HS-5 (cell line): ENCODE results near the gene DDIAS.

ENCODE experiments used
- DNase-seq: peaks from one replicate; pipeline ENCODE4 v3.0.0-alpha.2; 2012; ENCODE audit warnings: low read depth

DDIAS gene

DNA sequence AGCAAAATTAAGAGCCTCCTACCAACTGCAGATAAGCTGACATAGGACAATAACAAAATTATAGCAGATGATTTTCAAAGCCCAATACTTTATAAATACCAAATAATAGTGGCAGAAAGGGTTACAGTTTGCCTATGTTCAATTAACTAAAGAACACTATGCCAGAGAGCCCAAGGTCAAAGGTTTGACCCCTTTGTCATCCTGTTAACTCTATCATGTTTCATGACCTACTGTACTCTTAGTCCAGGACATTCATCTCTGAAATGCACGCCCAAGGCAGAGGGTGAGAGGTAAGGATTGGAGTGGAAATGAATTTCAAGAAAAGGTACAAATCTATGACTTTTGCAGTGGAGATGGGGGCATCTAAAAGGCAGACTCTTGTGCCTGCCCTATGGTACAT lies 70.6 kb downstream of the DDIAS start:
- no peak for DNase-seq

DNA sequence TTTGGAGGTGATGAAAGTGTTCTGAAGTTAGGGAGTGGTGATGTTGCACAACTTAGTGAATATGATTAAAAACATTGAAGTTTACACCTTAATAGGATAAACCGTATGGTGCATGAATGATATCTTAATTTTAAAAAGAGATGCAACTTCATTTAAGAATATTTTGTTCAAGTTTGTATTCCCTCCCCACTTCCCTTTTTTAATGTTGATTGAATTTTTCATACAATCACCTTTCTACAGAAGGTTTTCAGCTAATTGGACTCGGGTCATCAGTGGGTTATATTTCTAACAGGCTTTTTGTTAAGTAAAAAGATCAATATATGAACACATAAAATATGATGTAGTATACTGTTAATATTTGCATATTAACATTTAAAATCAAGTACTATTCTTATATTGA lies 72.6 kb downstream of the DDIAS start:
- no peak for DNase-seq

DNA sequence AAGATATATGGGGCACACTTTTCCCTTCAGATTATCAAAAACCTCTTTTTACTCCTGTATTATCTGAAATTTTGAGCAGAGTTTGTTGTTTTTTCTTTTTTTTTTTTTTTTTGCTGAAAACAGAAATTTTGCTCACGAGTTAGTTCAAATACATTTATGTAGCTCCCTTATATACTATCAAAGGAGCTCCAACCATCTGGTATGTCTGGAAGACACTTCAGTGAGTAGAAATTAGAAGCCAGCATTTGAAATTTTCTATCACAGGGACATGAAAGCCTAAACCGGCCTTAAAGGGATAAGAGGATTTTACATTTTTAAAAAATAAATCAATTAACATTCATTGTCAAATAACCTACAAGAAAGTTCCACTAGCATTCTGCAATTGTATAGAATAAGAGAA lies 73.3 kb downstream of the DDIAS start:
- DNase-seq = no peak

DNA sequence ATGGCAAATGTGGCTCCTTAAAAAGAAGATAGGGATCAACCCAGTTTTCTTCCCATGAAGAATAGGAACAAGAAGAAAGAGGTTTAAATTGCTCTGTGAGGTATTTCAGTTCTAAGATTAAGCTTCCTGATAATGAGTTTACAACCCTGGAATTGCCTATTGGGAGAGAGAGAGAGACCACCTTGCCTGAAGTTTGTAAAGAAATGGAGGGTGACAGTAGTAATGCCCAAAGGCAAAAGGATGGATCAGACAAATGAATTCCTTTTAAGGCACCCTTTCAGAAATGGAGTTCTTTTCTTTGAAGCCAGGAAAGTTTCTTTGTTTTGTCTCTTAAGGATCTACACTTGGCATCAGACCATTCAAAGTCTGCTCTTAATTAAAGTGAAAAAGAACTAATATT lies 74.3 kb downstream of the DDIAS start:
- no peak for DNase-seq

DNA sequence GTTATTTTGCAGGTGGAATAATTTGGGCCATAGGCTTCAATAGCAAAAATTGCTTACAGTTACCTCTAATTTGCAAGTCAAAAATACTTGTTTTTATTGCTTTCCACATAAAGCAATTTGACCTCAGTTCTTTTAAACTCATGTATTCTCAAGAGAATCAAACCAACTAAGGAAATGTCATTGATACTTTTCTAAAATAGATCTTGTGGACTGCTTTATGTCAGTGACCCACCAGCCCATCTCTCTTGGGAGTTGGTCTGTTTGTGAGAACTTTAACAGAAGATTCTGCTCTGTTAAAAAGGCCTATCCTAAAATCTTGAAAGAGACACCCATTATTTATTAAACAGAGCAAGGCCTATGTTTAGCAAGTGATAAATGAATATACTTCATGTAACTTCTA lies 75.2 kb downstream of the DDIAS start:
- no peak for DNase-seq

DNA sequence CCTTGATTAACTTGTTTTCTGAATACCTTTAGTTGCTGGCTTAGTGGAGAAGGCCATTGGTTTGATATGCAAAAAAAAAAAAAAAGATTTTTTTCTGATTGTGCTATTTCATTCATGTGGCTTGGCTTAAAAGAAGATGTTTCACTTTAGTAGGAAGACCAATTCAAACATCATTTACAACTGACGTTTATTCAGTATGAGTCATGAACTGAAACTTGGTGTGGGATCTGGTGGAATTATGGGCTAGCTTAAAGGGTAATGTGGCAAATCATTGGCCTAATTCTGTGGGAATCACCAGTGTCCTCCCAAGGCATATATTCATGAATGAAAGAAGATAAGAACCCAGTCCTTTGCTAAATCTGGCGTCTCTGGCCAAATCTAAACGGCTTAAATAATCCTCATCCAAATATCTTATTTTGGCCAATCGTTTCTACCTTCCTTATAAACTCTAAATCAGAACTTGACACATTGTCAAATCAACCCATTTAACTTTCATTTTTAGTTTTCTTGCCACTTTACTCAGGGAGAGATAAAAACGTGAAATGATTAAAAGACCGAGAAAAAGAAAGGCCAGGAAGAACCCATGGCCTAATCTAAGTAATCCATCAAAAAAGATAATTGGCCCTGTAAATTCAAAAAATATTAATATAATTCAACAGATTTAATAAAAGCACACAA lies 77.0 kb downstream of the DDIAS start:
- DNase-seq = peak; percentile 68

DNA sequence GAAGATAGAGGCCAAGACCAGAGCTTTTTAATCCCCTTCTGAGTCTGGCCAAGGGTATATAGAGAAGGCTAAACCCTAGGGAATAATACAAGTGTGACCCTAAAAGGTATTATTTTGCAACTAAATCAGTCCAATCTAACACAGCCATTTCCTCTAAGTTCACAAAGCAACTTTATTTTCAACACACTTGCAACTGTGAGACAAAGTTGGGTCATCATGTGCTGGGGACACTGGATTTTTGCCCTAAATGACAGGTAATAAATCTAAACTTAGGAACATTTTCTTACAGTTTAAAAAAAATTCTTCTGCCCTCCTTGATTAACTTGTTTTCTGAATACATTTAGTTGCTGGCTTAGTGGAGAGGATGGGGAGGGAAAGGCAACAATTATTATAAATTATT lies 78.3 kb downstream of the DDIAS start:
- DNase-seq = no peak

DNA sequence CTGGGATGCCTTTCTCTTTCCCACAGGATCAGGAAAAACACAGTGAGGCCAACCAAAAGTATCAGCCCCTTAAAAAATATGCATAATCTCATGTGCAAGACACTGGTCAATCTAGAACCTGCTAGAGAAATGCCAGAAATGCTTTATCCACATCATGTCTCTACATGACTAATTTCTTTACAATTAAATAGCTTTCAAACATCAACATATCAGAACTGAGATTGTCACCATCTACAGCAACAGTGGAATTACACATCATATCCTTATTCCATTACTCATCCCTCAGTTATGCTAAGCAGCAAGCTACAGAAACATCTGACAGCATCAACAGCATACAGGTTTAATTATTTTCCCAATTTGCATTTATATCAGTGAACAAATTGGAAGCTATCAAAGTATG lies 78.8 kb downstream of the DDIAS start:
- peak; percentile 89 for DNase-seq

DNA sequence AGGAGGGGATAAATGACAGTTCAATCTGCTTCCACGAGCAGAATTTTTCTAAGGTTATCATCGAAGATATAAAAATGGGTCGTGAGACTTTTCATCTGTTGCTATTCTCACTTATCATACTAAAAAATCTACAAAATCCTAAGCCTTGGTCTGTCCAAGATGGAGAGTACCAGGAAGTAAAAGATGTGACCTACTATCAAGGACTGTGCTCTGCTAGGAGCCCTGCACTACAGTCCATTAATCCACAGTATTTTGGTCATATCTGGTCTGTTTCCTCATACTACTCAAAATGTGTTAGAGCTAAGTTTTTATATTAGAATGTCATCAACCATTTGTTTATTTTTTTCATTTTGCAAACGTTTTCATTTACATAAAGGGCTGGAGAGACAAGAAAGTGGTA lies 79.4 kb downstream of the DDIAS start:
- DNase-seq = no peak

DNA sequence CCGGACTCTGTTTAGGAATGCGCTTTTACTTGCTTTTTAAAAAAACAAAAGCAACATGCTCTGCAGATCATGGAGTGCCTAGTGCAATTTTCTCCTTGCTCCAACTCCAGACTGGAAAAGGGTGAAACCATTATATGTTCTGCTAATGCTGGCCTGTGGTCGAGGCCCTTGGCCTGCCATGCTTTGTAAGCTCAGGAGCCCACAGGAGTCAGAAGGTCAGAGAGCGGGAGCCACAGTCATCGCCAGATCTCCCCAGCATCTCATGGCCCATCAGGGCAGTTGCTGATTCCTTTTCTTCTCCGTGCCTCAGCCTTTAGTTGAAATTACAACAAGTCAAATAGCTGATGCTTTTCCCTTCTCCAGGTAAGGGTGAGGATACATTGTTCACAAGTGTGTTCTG lies 80.3 kb downstream of the DDIAS start:
- no peak for DNase-seq
